Measurements from ENCODE around the gene PDHA2.

- no peak for TF ChIP-seq EZH2 (IDR thresholded peaks at IDR 0.05; ENCODE audit: borderline replicate concordance, low read length)
- TF ChIP-seq, protein P1, sequence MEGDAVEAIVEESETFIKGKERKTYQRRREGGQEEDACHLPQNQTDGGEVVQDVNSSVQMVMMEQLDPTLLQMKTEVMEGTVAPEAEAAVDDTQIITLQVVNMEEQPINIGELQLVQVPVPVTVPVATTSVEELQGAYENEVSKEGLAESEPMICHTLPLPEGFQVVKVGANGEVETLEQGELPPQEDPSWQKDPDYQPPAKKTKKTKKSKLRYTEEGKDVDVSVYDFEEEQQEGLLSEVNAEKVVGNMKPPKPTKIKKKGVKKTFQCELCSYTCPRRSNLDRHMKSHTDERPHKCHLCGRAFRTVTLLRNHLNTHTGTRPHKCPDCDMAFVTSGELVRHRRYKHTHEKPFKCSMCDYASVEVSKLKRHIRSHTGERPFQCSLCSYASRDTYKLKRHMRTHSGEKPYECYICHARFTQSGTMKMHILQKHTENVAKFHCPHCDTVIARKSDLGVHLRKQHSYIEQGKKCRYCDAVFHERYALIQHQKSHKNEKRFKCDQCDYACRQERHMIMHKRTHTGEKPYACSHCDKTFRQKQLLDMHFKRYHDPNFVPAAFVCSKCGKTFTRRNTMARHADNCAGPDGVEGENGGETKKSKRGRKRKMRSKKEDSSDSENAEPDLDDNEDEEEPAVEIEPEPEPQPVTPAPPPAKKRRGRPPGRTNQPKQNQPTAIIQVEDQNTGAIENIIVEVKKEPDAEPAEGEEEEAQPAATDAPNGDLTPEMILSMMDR (conservative IDR thresholded peaks at IDR 0.05 in 1 of 2, IDR thresholded peaks at IDR 0.05 in 1 of 2; ENCODE audit: extremely low read depth in 1 of 2, insufficient read depth in 1 of 2, low read depth in 1 of 2, low read length in 2 of 2), result no peak
Measured at GRCh38 chr4:95833711-95834194, 6.1 kb upstream of the PDHA2 start.

All from mammary epithelial cell (primary cell).